ENCODE results near the gene CD226.

Gene CD226

DNA sequence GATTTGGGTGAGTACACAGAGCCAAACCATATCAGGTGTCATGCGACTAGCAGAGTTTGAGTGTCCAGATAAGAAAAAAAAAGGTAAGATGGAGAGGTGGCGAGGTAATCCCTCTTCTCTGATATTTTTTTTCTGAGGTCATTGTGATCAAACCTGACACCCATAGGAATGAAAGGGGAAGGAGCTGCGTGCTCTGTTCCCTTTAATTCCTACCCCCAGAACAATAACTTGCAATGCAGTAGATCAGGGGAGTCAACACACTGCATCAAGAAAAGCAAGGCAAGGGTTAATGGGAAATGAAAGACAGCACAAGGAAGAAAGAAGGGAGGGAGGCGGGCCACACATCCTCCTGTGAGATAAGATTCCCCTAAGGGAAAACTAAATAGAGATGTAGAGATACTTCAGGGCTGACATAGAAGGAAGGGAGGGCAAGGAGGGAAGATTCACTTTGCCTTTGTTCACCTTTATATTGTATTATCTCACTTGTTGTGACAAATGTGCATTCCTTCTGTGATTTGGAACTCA is 132.8 kb downstream of the CD226 start:
- DNase-seq (ENCODE audit: low spot score), result no peak

DNA sequence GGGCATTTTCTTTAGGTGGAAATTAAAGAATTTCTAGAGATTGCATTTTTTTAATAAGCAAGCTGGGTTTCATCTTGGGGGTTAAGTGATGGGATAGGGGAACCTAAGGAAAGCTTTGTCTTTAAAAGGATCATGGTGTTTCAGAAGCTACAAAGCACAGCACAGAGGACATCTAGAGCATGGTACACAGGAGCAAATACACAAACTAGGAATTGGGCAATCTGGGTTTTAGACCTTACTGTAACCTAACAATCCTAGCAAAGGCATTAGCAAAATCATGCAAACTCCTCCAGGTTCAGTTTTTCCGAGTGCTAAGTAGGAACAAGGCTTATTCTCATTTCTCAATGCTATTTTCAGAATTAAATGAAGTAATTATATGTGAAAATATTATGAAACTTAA is 134.1 kb downstream of the CD226 start:
- no peak for DNase-seq (ENCODE audit: low spot score)

GRCh38 chr18:69808399-69808798 is 139.3 kb downstream of the CD226 start:
- DNase-seq (ENCODE audit: low spot score), result no peak

- DNase-seq (ENCODE audit: low spot score), result no peak
Measured at GRCh38 chr18:69804776-69805501, 142.7 kb downstream of the CD226 start.

All from Ammon's horn (tissue), 1 donor.